Measurements from ENCODE around the gene SPEG. TPM values are rescaled to one million over a fixed set of nuclear protein-coding genes. Genes with fewer than 3 reads are reported as not detected.
A peak's percentile ranks its signal among the peaks of the same experiment; 100 is the strongest.

SPEG gene
- total RNA-seq, 2 donors from 2014 or later = 2.9 to 3.6 TPM

- 33% methylated on average over 5 to 14 of the region's 14 CpGs for WGBS, 2 donors
- no peak overlapping the region for H3K27ac ChIP-seq
- TF ChIP-seq, protein P1, sequence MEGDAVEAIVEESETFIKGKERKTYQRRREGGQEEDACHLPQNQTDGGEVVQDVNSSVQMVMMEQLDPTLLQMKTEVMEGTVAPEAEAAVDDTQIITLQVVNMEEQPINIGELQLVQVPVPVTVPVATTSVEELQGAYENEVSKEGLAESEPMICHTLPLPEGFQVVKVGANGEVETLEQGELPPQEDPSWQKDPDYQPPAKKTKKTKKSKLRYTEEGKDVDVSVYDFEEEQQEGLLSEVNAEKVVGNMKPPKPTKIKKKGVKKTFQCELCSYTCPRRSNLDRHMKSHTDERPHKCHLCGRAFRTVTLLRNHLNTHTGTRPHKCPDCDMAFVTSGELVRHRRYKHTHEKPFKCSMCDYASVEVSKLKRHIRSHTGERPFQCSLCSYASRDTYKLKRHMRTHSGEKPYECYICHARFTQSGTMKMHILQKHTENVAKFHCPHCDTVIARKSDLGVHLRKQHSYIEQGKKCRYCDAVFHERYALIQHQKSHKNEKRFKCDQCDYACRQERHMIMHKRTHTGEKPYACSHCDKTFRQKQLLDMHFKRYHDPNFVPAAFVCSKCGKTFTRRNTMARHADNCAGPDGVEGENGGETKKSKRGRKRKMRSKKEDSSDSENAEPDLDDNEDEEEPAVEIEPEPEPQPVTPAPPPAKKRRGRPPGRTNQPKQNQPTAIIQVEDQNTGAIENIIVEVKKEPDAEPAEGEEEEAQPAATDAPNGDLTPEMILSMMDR (IDR thresholded peaks at IDR 0.05) = peak; percentile 80 to 92 (median 84)
- no peak for TF ChIP-seq POLR2A (IDR thresholded peaks at IDR 0.05)
- H3K36me3 ChIP-seq (replicated peaks in 1 of 2; ENCODE audit: insufficient read depth in 1 of 2, low read depth in 2 of 2) = no peaks in the 10 kb centered on the region
- no peak overlapping the region for H3K4me3 ChIP-seq
- DNase-seq (peak; percentile 76 to 87 (median 80)), ATAC-seq (peak; percentile 84)
- no peaks in the 10 kb centered on the region for H3K9me3 ChIP-seq
- intact Hi-C loops (cut with DNase I) = loop anchor here (5.0 kb wide), 1 partner anchor 51 kb away; no protein-coding TSS in a partner anchor
- H3K27me3 ChIP-seq = no peaks in the 10 kb centered on the region
- H3K4me1 ChIP-seq = no peaks in the 10 kb centered on the region
Observed at GRCh38 chr2:219475697-219476651, 41.3 kb downstream of the SPEG start.

DNA sequence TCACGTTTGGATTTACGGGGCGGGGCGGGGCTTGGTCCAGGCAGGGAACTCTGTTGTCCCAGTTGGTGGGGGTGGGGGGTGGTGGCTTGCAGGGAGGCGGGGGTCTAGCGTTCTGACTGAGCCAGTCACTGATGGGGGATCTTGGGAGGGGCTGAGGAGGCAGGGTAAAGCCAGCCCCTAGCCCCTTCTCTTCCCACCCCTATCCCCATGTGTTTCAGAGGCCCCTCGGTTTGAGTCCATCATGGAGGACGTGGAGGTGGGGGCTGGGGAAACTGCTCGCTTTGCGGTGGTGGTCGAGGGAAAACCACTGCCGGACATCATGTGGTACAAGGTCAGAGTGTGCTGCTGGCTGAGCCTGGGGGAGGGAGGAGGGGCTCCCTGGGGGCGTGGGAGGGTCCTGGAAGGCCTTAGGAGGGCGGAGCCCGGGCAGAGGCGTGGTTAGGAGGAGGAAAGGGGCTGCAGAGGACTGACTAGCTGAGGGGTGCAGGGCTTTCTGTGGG, 42.1 kb downstream of the SPEG start:
- intact Hi-C loops (cut with DNase I) = loop anchor here (5.0 kb wide), 1 partner anchor 51 kb away; no protein-coding TSS in a partner anchor
- ATAC-seq = no peak

DNA sequence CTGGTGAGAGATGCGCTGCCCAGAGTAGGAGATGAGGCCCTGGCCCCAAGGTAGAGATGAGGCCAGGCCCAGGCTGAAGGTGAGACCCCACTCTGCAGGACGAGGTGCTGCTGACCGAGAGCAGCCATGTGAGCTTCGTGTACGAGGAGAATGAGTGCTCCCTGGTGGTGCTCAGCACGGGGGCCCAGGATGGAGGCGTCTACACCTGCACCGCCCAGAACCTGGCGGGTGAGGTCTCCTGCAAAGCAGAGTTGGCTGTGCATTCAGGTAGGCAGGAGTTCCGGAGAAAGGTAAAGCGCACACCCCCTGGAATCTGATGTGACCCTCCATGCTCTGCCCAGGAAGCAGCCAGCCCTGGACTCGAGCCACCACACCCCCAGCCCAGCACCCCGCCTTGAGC, 42.5 kb downstream of the SPEG start:
- no peaks in the 10 kb centered on the region for H3K36me3 ChIP-seq (replicated peaks in 1 of 2; ENCODE audit: insufficient read depth in 1 of 2, low read depth in 2 of 2)
- TF ChIP-seq, protein P1 (IDR thresholded peaks at IDR 0.05) = no peak
- no peak for TF ChIP-seq POLR2A (IDR thresholded peaks at IDR 0.05)
- no peak overlapping the region for H3K4me3 ChIP-seq
- no peaks in the 10 kb centered on the region for H3K4me1 ChIP-seq
- H3K27me3 ChIP-seq = no peaks in the 10 kb centered on the region
- DNase-seq (no peak), ATAC-seq (no peak)
- no peak overlapping the region for H3K27ac ChIP-seq
- intact Hi-C loops (cut with DNase I) = loop anchor here (5.0 kb wide), 1 partner anchor 50 kb away; no protein-coding TSS in a partner anchor
- WGBS, 2 donors = 70 to 77% methylated on average over 12 to 13 of the region's 13 CpGs
- no peaks in the 10 kb centered on the region for H3K9me3 ChIP-seq

More for the DNA sequence above, 42.1 kb downstream of the SPEG start:
- Histone ChIP-seq H3K9me3 (no peaks in the 10 kb centered on the region), H3K4me3 (no peak overlapping the region), H3K4me1 (no peaks in the 10 kb centered on the region), H3K27me3 (no peaks in the 10 kb centered on the region), H3K27ac (no peak overlapping the region), H3K36me3 (replicated peaks in 1 of 2; ENCODE audit: insufficient read depth in 1 of 2, low read depth in 2 of 2) (no peaks in the 10 kb centered on the region)
- TF ChIP-seq, protein P1 (IDR thresholded peaks at IDR 0.05) = no peak
- TF ChIP-seq POLR2A (IDR thresholded peaks at IDR 0.05) = no peak
- 7 to 8% methylated on average over 10 to 16 of the region's 16 CpGs for WGBS, 2 donors
- DNase-seq = peak in 1 of 4 donors; percentile 7

GRCh38 chr2:219477815-219478214, 43.2 kb downstream of the SPEG start:
- Histone ChIP-seq H3K4me1 (no peaks in the 10 kb centered on the region), H3K4me3 (no peak overlapping the region), H3K36me3 (replicated peaks in 1 of 2; ENCODE audit: insufficient read depth in 1 of 2, low read depth in 2 of 2) (no peaks in the 10 kb centered on the region), H3K9me3 (no peaks in the 10 kb centered on the region), H3K27me3 (peaks cover 0 to 1% of the 10 kb centered on the region in 2 donors), H3K27ac (no peak overlapping the region)
- intact Hi-C loops (cut with DNase I) = loop anchor here (5.0 kb wide), 1 partner anchor 49 kb away; no protein-coding TSS in a partner anchor
- WGBS, 2 donors = 85 to 94% methylated on average over 15 of the region's 15 CpGs
- ATAC-seq (no peak), DNase-seq (no peak)
- no peak for TF ChIP-seq POLR2A (IDR thresholded peaks at IDR 0.05)
- TF ChIP-seq, protein P1 (IDR thresholded peaks at IDR 0.05) = no peak

Measured in body of pancreas (tissue), 4 donors.